Spleen (tissue), 11 donors: ENCODE results near the gene RPL39. TPM values are rescaled to one million over a fixed set of nuclear protein-coding genes. Genes with fewer than 3 reads are reported as not detected.
A peak's percentile ranks its signal among the peaks of the same experiment; 100 is the strongest.

Source experiments
- DNase-seq: peaks from one replicate; pipeline ENCODE4 v3.0.0-alpha.2; 2020
- H3K27ac ChIP-seq, 8 donors: fragments of 200-600 bp; sonication (generic) in 7 of 8; 1 replicate in 4 of 8; 2 replicates in 4 of 8; pipeline versions ENCODE4 v1.5.0 to v1.8.0; 2016 to 2021; ENCODE audit warnings: inconsistent platforms in 4 of 8, mild to moderate bottlenecking in 4 of 8, moderate library complexity in 1 of 8
- H3K27me3 ChIP-seq, 7 donors: fragments of 200-600 bp; sonication (generic) in 6 of 7; replicated peaks in 1 of 7; 1 replicate in 4 of 7; 2 replicates in 3 of 7; pipeline versions ENCODE4 v1.5.0 to v1.8.0; 2016 to 2021; ENCODE audit warnings: inconsistent platforms in 3 of 7, mild to moderate bottlenecking in 1 of 7
- H3K36me3 ChIP-seq, 6 donors: fragments of 200-600 bp; sonication (generic) in 5 of 6; 1 replicate in 4 of 6; 2 replicates in 2 of 6; pipeline versions ENCODE4 v1.5.0 to v1.8.0; 2016 to 2021; ENCODE audit warnings: inconsistent platforms in 2 of 6
- H3K4me1 ChIP-seq, 6 donors: fragments of 200-600 bp; sonication (generic) in 5 of 6; 1 replicate in 3 of 6; 2 replicates in 3 of 6; pipeline versions ENCODE4 v1.5.0 to v1.8.0; 2016 to 2021; ENCODE audit warnings: inconsistent platforms in 3 of 6
- H3K4me3 ChIP-seq, 8 donors: fragments of 200-600 bp; sonication (generic) in 7 of 8; 1 replicate in 4 of 8; 2 replicates in 4 of 8; pipeline versions ENCODE4 v1.5.0 to v1.8.0; 2016 to 2021; ENCODE audit warnings: inconsistent platforms in 4 of 8, mild to moderate bottlenecking in 4 of 8, moderate library complexity in 2 of 8
- H3K9me3 ChIP-seq, 8 donors: fragments of 200-600 bp; sonication (generic) in 7 of 8; 1 replicate in 4 of 8; 2 replicates in 4 of 8; pipeline versions ENCODE4 v1.5.0 to v1.8.0; 2016 to 2021; ENCODE audit warnings: inconsistent platforms in 4 of 8
- POLR2A ChIP-seq, 3 donors: fragments of 450-650 bp; IDR thresholded peaks; one replicate each; pipeline ENCODE4 v1.5.1; 2017; ENCODE audit warnings: antibody characterized with exemption in 3 of 3, mild to moderate bottlenecking in 1 of 3
- POLR2AphosphoS5 ChIP-seq, 3 donors: sonication (generic); formaldehyde crosslinking; IDR thresholded peaks; one replicate each; pipeline ENCODE4 v1.5.1; 2017; ENCODE audit warnings: antibody characterized with exemption in 3 of 3
- WGBS, 5 donors: extraction: QIAGEN DNeasy Blood & Tissue Kit in 3 of 5; methylation state at CpG; one replicate each; pipeline versions ENCODE4 v1.1.5 to v1.1.7; 2013 to 2018; 5-methylcytosine and 5-hydroxymethylcytosine counted together
- intact Hi-C: fragments of 100-400 bp; cut with DNase I; formaldehyde crosslinking; loops from one replicate; pipeline ENCODE4 v1.15.0; 2023; ENCODE audit warnings: low total_unique reads
- polyA plus RNA-seq, 3 donors: library from polyadenylated mRNA; stranded (reverse); fragments of 200-250 nt; gene quantifications; one replicate each; pipeline ENCODE4 v1.2.1, GENCODE V29; 2013
- total RNA-seq, 7 donors: library from RNA; depleted of rRNA in 3 of 7; stranded (reverse); fragments of >200 nt in 3 of 7; fragmentation: NEBNext Ultra II Directional in 4 of 7; extraction: Animal tissue kit (Norgen Biotek cat#: 25700) in 4 of 7; gene quantifications; one replicate each; pipeline versions ENCODE4 v1.1.0 to v1.2.1, GENCODE V29; 2016 to 2021
- TF ChIP-seq, protein P1 (sequence below), 11 experiments: fragments of 200-600 bp in 7 of 11; fragments of 450-650 bp in 4 of 11; sonication (generic) in 4 of 11; IDR thresholded peaks in 8 of 11; conservative IDR thresholded peaks in 3 of 11; 1 replicate in 7 of 11; 2 replicates in 4 of 11; pipeline versions ENCODE4 v1.4.0 to v1.8.0; 2016 to 2021; ENCODE audit warnings: antibody characterized with exemption in 11 of 11, inconsistent platforms in 4 of 11, mild to moderate bottlenecking in 1 of 11
- donor health status: healthy with polysubstance abuse.
- donor health status: DM: no; HTN: no; CAD: no; lungs with moderate emphysema.
- donor health status: DM: no; HTN: no; CAD: no.
- donor health status: Bipolar disorder and iron deficiency.
- donor health status: healthy.
- donor health status: DM: no; HTN: no; CAD: no.
- donor health status: DM: yes; HTN: yes; CAD: no.

The RPL39 gene
- total and polyA plus RNA-seq, 10 donors: 1,435 to 18,857 (median 2,059) TPM

DNA sequence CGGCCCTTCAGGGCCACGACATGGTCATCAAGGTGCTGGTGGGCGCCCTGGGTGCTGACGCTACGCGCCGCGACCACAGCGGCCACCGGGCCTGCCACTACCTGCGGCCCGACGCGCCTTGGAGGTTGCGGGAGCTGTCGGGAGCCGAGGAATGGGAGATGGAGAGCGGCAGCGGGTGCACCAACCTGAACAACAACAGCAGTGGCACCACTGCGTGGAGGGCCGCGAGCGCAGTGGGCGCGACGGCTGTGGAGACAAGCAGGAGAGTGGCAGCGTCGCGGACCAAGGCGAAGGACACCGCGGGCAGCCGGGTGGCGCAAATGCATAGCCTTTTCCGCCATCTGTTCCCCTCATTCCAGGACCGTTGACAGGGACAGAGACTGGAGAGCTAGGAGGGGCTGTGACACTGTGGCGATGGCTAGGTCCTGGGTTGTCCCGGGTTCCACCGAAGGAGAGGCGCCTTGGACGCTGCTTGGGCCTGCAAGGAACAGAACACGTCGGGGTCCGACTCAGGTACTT lies 32.1 kb downstream of the RPL39 start:
- intact Hi-C loops: no loop called here
- Histone ChIP-seq H3K36me3 (no peaks in the 10 kb centered on the region), H3K27ac (peak overlapping the region; percentile 42 to 91 (median 82)), H3K9me3 (no peaks in the 10 kb centered on the region), H3K4me1 (peaks cover 15 to 93% (median 46%) of the 10 kb centered on the region in 6 donors), H3K4me3 (peak overlapping the region; percentile 38 to 81 (median 58)), H3K27me3 (peaks cover 0 to 6% (median 0%) of the 10 kb centered on the region in 7 donors)
- TF ChIP-seq POLR2AphosphoS5 (IDR thresholded peaks at IDR 0.05) (no peak), POLR2A (IDR thresholded peaks at IDR 0.05) (no peak)
- TF ChIP-seq, protein P1, sequence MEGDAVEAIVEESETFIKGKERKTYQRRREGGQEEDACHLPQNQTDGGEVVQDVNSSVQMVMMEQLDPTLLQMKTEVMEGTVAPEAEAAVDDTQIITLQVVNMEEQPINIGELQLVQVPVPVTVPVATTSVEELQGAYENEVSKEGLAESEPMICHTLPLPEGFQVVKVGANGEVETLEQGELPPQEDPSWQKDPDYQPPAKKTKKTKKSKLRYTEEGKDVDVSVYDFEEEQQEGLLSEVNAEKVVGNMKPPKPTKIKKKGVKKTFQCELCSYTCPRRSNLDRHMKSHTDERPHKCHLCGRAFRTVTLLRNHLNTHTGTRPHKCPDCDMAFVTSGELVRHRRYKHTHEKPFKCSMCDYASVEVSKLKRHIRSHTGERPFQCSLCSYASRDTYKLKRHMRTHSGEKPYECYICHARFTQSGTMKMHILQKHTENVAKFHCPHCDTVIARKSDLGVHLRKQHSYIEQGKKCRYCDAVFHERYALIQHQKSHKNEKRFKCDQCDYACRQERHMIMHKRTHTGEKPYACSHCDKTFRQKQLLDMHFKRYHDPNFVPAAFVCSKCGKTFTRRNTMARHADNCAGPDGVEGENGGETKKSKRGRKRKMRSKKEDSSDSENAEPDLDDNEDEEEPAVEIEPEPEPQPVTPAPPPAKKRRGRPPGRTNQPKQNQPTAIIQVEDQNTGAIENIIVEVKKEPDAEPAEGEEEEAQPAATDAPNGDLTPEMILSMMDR (IDR thresholded peaks at IDR 0.05 in 8 of 11, conservative IDR thresholded peaks at IDR 0.05 in 3 of 11): no peak
- 41 to 61% (median 54%) methylated on average over 30 to 44 of the region's 44 CpGs; no CpG with 5 or more reads in 1 of the 5 donors for WGBS, 5 donors
- DNase-seq: peak; percentile 83

DNA sequence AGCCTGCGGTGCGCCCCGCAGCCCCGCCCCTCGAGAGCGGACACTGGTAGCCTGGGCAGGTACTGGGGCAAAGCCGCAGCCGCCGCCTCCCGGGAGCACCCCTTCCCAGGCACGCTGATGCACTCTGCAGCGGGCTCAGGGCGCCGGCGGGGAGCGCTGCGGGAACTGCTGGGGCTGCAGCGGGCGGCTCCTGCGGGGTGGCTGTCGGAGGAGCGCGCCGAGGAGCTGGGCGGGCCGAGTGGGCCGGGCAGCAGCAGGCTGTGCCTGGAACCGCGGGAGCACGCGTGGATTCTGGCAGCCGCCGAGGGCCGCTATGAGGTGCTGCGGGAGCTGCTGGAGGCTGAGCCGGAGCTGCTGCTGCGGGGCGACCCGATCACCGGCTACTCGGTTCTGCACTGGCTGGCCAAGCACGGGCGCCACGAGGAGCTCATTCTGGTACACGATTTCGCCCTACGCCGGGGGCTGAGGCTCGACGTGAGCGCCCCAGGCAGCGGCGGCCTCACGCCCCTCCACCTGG lies 32.6 kb downstream of the RPL39 start:
- Histone ChIP-seq H3K9me3 (no peaks in the 10 kb centered on the region), H3K4me1 (peaks cover 15 to 93% (median 46%) of the 10 kb centered on the region in 6 donors), H3K36me3 (no peaks in the 10 kb centered on the region), H3K27ac (peak overlapping the region; percentile 42 to 91 (median 82)), H3K4me3 (peak overlapping the region; percentile 38 to 81 (median 58)), H3K27me3 (peaks cover 0 to 6% (median 0%) of the 10 kb centered on the region in 7 donors)
- intact Hi-C loops: no loop called here
- DNase-seq: peak; percentile 90
- TF ChIP-seq POLR2A (IDR thresholded peaks at IDR 0.05): no peak
- TF ChIP-seq, protein P1 (IDR thresholded peaks at IDR 0.05 in 8 of 11, conservative IDR thresholded peaks at IDR 0.05 in 3 of 11): peak in 1 of 11 experiments; percentile 2
- TF ChIP-seq POLR2AphosphoS5 (IDR thresholded peaks at IDR 0.05): peak in 1 of 3 donors; percentile 4
- WGBS, 5 donors: 1 to 34% (median 14%) methylated on average over 21 to 54 of the region's 54 CpGs; no CpG with 5 or more reads in 1 of the 5 donors

DNA sequence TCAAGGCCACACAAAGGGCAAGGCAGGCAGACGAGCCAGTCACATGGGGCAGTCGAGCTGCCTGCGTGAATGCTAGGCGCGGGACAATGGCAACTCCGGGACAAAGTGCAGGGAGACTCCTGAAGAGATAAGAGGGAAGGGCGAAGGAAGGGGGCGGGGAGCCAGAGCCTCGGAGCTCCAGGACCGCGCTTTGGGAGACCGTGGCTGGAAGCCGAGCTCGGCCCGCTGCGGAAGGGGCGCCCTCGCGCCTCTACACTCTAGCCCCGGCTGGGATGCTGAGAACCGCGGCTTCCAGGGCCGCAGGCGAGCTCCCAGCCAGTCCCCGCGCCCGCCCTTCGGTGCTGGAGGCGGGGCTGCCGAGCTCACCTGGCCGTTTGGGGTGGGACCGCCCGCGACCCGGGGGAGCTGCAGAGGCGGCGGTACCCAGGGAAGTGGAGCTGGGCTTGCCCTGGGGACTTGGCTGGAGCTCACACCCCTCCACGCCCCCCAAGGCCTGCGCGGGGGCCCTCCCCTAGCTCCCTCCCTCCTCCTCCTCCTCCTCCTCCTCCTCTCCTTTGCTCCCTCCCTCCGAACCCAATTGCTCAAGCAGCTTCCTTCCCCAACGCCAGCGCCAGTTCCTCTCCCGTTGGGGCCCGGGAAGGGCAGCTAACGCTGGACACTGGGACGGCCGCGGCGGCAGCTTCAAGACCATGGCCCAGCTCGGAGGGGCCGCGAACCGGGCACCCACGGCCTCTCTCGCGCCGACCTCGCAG lies 33.3 kb downstream of the RPL39 start, which contains the start of gene SOWAHD:
Gene SOWAHD, plus strand, starts transcription at position 610 of the 752 bp plus-strand sequence. Its CDS starts 80 bp downstream, at position 690.
- H3K4me1 ChIP-seq: peaks cover 15 to 89% (median 44%) of the 10 kb centered on the region in 6 donors
- H3K4me3 ChIP-seq: peak within 1 kb of the TSS; percentile 38 to 81 (median 58)
- peak within 1 kb of the TSS; percentile 42 to 91 (median 82) for H3K27ac ChIP-seq
- TF ChIP-seq POLR2A (IDR thresholded peaks at IDR 0.05) (no peak), POLR2AphosphoS5 (IDR thresholded peaks at IDR 0.05) (peak; percentile 38 to 65 (median 60))
- H3K9me3 ChIP-seq: no peaks in the 10 kb centered on the region
- no peaks in the 10 kb centered on the region for H3K36me3 ChIP-seq
- 1 to 38% (median 11%) methylated on average over 10 to 59 of the region's 59 CpGs for WGBS, 5 donors
- DNase-seq: peak; percentile 90
- H3K27me3 ChIP-seq: peaks cover 0 to 6% (median 0%) of the 10 kb centered on the region in 7 donors
- intact Hi-C loops: no loop called here

DNA sequence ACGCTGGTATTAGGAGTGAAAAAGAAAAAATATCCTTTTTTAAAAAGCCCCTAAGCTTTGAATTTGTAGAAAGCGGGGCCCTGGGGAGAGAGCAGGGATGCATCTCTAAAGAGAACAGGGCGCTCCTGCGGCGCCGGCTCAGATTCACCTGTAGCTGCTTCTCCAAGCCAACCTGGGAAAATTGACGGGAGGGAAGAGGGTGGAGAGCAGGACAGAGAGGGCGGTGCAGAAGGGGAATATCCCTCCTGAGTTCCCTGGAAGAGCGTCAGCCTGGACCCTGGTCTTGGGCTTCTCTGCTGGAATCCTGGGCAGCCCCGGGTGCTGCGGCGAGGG lies 33.8 kb downstream of the RPL39 start:
- H3K4me3 ChIP-seq: peak overlapping the region in 6 of 8 donors; percentile 51 to 81 (median 62)
- no peaks in the 10 kb centered on the region for H3K36me3 ChIP-seq
- H3K9me3 ChIP-seq: no peaks in the 10 kb centered on the region
- WGBS, 5 donors: 56 to 92% (median 71%) methylated on average over 6 to 12 of the region's 12 CpGs
- peaks cover 15 to 84% (median 39%) of the 10 kb centered on the region in 6 donors for H3K4me1 ChIP-seq
- H3K27me3 ChIP-seq: peaks cover 0 to 6% (median 0%) of the 10 kb centered on the region in 7 donors
- peak overlapping the region; percentile 42 to 91 (median 82) for H3K27ac ChIP-seq
- no peak for DNase-seq
- intact Hi-C loops: no loop called here
- TF ChIP-seq POLR2A (IDR thresholded peaks at IDR 0.05) (no peak), POLR2AphosphoS5 (IDR thresholded peaks at IDR 0.05) (no peak)
- TF ChIP-seq, protein P1 (IDR thresholded peaks at IDR 0.05 in 8 of 11, conservative IDR thresholded peaks at IDR 0.05 in 3 of 11): no peak
